Endometrium (tissue), 2 donors: ENCODE results near the gene DKK3.

Experiments
- FAIRE-seq: peaks from 2 replicates; lab custom pipeline; 2012; peaks lifted over from hg19 to GRCh38; lab: Jason Lieb, UNC
- donor health status: control.
- donor health status: control.

The DKK3 gene

GRCh38 chr11:12003815-12004214, 4.6 kb downstream of the DKK3 start:
- no peak for FAIRE-seq

- no peak for FAIRE-seq
Observed at GRCh38 chr11:12003336-12003735, 5.1 kb downstream of the DKK3 start.

GRCh38 chr11:12001186-12001585, 7.2 kb downstream of the DKK3 start:
- FAIRE-seq = no peak

- FAIRE-seq = no peak
Observed at GRCh38 chr11:11998091-11998781, 10.2 kb downstream of the DKK3 start.

GRCh38 chr11:11997049-11997322, 11.4 kb downstream of the DKK3 start:
- FAIRE-seq = no peak

GRCh38 chr11:11996321-11997048, 11.9 kb downstream of the DKK3 start:
- no peak for FAIRE-seq

GRCh38 chr11:11995601-11996000, 12.8 kb downstream of the DKK3 start:
- no peak for FAIRE-seq

GRCh38 chr11:11993839-11994238, 14.6 kb downstream of the DKK3 start:
- no peak for FAIRE-seq

GRCh38 chr11:11992257-11993212, 15.9 kb downstream of the DKK3 start:
- no peak for FAIRE-seq

- no peak for FAIRE-seq
Observed at GRCh38 chr11:11989774-11990744, 18.4 kb downstream of the DKK3 start.

GRCh38 chr11:11988681-11989261, 19.7 kb downstream of the DKK3 start:
- FAIRE-seq = no peak

- no peak for FAIRE-seq
Observed at GRCh38 chr11:11988099-11988651, 20.3 kb downstream of the DKK3 start.

GRCh38 chr11:11987503-11988022, 20.9 kb downstream of the DKK3 start:
- no peak for FAIRE-seq

GRCh38 chr11:11985954-11986949, 22.2 kb downstream of the DKK3 start:
- no peak for FAIRE-seq

GRCh38 chr11:11985016-11985715, 23.3 kb downstream of the DKK3 start:
- FAIRE-seq = no peak

- FAIRE-seq = no peak
Observed at GRCh38 chr11:11984563-11984962, 23.9 kb downstream of the DKK3 start.

GRCh38 chr11:11983427-11983826, 25.0 kb downstream of the DKK3 start:
- no peak for FAIRE-seq

- no peak for FAIRE-seq
Observed at GRCh38 chr11:11982975-11983374, 25.5 kb downstream of the DKK3 start.

- no peak for FAIRE-seq
Observed at GRCh38 chr11:11982461-11982860, 26.0 kb downstream of the DKK3 start.
